Breast epithelium (tissue), 3 donors: ENCODE data around the gene PIGH.

Source experiments
- POLR2A ChIP-seq: fragments of 450-650 bp; IDR thresholded peaks from one replicate; pipeline ENCODE4 v1.6.1; 2016; ENCODE audit warnings: antibody characterized with exemption, mild to moderate bottlenecking, moderate library complexity
- TF ChIP-seq, protein P1 (sequence below), 3 donors: fragments of 450-650 bp; IDR thresholded peaks; one replicate each; pipeline ENCODE4 v1.5.1; 2016 to 2017; ENCODE audit warnings: antibody characterized with exemption in 3 of 3, mild to moderate bottlenecking in 3 of 3, moderate library complexity in 3 of 3

DNA sequence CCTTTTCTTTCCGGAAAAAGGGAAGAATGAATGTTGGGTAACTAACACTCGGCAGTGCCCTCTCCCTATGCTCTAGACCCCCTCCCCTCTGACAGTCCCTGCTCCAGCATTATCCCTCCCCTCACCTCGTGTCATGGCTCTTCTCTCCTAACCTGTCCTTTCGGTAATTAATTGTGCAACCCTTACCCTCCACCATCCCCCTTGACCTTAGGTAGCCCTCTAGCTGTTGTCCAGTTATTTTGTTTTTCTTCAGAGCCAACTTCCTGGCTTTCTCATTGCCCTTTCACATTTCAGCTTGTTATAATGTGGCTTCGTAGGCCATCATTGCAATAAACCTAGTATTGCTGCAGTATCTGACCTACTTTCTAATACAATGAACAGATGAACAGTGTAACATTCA, 30.9 kb upstream of the PIGH start:
- TF ChIP-seq, protein P1, sequence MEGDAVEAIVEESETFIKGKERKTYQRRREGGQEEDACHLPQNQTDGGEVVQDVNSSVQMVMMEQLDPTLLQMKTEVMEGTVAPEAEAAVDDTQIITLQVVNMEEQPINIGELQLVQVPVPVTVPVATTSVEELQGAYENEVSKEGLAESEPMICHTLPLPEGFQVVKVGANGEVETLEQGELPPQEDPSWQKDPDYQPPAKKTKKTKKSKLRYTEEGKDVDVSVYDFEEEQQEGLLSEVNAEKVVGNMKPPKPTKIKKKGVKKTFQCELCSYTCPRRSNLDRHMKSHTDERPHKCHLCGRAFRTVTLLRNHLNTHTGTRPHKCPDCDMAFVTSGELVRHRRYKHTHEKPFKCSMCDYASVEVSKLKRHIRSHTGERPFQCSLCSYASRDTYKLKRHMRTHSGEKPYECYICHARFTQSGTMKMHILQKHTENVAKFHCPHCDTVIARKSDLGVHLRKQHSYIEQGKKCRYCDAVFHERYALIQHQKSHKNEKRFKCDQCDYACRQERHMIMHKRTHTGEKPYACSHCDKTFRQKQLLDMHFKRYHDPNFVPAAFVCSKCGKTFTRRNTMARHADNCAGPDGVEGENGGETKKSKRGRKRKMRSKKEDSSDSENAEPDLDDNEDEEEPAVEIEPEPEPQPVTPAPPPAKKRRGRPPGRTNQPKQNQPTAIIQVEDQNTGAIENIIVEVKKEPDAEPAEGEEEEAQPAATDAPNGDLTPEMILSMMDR (IDR thresholded peaks at IDR 0.05): no peak
- TF ChIP-seq POLR2A: no peak
